GM18873 (cell line): ENCODE results near the gene LRRC49.
"Not testable (repeated sequence)": the region's sequence is repeated elsewhere in the genome, so short reads cannot be mapped to it uniquely, and the experiment has no call there.

ENCODE experiments used
- ATAC-seq: cut with Tn5 transposase; IDR thresholded peaks from one replicate; pipeline ENCODE4 v1.9.1; 2021; ENCODE audit warnings: mild to moderate bottlenecking, moderate library complexity, moderate number of reproducible peaks; ENCODE audit not compliant: unreplicated experiment, low FRiP score

LRRC49 gene

DNA sequence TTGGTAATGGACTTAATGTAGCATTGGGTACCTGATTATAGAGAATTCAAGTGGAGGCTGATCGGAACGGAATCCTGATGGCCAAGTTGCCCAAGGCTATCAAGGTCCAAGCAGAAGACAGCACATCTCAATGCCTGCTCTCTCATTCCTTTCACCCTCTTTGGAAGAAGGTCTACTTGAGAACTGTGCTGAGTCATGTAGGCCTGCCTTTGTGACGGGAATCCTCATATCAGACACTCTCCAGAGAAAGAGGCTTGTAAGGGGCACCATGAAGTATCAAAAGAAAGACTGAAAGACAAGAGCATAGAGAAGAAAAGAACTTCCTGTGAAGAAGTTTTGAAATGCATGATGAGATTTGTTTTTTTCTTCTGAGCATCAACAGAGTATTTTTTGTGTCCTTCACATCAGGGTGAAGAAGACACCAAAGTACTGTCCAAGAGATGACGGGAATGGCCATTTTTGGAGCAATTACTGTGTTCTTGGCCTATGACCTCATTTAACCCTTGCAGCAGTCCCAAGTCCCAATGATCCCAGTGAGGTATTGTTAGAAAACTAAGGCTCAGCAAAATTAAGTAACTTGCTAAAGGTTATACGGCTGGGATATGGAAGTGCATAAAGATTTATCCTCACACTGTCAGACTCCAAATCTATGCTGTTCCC, 25.5 kb upstream of the LRRC49 start:
- no peak for ATAC-seq

DNA sequence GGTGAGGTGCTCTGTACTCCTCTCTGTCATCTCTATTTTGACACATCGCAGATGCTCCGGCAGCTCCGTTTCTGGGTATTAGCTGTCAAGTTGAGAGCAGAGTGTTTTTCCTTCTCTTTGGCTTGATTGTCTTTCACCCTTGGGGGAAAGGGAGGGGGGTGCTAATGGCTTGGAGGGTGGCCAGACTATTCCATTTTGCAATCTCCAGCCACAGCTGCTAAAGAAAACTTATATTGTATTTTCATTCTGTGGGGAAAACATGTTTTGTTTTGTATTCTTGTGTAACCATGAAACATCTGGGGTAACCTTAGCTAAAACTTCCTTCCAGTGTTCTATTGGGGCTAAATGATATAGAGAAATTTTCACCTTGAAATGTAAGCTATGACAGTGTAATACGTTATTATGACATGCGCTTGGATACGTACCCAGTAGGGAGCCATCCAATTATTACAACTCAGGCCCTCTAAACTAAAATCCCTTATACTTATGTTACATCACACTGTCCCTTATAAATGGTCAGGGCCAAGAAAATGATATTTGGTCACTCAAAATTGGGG, 24.6 kb upstream of the LRRC49 start:
- no peak for ATAC-seq

DNA sequence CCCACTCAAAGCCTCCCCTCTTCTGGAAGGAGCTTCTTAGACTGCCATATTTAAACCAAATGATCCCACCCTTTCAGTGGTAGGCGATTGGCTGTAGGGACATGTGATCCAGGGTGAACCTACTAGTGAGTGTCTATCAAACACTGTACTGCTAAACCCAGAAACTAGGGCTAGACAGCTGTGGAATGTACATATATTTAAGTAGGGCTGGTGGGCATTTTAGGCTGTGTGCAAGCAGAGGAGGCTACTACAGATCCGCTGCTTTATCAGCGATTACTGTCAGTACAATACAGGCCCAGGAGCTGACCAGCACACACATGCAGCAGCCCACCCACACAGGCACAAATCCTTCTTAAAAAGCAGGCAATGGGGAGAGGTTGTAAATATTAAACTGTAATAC, 23.3 kb upstream of the LRRC49 start:
- ATAC-seq, result no peak

DNA sequence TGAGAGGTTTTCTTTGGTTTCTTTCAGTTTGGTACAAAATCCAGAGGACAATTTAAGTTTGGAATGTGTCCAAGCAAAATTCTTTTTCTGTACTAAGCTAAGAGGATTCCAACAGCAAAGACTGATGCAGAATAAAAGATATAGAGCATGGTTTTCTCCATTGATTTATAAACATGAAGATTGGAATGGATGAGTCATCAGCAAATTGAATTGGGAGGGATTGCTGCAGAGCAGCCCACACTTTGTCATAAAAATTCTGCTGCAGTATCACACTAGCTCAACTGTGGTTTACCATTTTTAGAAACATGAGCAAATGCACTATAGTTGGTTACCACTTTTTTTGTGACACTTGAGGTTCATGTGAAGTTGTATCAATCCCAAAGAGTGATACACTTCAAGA, 22.6 kb upstream of the LRRC49 start:
- no peak for ATAC-seq

DNA sequence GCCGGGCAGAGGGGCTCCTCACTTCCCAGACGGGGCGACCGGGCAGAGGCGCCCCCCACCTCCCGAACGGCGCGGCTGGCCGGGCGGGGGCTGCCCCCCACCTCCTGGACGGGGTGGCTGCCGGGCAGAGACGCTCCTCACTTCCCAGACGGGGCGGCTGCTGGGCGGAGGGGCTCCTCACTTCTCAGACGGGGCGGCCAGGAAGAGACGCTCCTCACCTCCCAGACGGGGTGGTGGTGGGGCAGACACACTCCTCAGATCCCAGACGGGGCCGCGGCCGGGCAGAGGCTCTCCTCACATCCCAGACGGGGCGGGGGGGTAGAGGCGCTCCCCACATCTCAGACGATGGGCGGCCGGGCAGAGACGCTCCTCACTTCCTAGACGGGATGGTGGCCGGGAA, 21.1 kb upstream of the LRRC49 start:
- not testable (repeated sequence) for ATAC-seq

DNA sequence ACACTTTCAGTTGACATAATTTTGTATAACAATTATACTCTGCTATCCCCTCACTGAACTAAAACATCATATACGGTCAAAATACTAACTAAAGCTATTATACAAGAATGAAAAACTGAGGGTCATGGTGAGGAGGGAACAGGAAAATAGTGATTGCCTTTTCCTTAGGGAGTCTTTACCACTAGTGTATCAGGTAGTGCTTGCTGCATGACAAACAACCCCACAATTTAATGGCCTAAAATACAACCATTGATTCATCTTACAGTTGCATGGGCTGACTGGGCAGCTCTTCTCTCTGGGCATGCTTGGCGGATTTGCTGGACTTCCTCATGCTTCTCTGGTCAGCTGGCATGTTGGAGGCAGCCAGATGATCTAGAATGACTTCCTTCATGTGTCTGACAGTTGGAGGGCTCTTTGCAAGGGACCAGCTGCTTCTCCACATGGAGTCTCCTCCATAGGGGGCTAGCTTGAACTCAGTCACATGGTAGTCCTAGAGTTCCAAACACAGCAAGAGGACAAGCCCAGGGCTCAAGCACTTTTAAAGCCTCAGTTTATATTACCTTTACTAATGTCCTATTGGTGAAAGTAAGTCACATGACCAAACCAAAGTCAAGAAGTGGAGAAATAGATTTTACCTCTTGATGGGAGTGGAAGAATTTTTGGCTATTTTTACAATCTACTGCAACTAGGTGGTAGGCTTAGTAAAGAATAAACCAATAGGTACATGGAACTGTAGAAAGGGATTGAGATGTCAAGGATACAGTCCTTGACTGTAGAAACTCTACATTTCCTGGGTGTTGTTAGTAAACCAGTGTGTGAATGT, 19.2 kb upstream of the LRRC49 start:
- ATAC-seq, result no peak

DNA sequence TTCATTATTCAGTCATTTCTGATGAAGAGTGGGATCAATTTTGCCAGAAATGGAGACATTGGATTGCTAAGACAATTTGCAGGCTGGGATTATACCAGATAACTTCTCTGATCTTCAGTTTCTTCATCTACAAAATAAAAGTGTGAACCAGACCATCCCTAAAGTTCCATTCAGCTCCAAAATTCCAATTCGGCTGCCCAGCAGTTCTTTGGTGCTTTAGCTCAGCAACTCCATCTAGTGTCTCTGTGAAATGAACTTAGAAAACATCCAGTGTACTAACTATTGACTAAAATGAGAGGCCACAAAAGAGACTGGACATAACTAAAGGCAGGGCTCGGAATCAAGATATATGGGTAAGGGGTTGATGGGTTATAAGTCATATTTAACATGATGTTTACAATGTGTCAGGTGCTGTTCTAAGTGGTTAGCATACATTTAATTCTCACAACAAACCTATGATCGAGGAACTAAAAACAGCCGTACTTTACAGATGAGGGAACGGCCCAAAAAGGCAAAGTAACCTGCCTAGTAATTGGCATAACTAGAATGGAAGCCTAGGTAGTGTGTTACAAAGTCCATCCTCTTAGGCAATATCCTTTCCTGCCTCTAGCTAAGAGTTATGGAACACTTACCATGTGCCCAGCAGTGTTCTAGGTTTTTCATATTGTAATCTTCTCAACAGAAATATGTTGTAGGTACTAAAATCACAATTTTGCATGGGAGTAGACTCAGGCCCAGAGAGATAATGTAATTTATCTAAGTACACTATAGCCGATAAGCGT, 17.4 kb upstream of the LRRC49 start:
- ATAC-seq, result no peak

DNA sequence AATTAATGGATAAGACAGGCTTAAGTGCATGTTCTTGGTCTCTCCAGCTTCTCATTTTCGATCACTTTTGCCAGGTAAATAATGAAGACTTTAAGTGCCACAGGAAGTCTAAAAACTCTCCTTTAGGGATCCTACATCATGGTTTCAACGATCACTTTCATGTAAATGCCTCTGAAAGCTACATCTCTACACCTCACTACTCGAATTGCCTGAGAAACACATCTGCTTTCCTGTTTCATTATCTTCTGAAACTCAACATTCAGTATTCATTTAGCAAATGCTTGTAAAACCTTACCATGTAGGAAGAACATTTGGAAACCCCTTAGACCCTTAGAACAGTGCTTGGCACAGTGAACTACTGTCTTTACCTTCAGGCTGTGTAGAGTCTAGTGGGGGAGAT, 16.6 kb upstream of the LRRC49 start:
- no peak for ATAC-seq

DNA sequence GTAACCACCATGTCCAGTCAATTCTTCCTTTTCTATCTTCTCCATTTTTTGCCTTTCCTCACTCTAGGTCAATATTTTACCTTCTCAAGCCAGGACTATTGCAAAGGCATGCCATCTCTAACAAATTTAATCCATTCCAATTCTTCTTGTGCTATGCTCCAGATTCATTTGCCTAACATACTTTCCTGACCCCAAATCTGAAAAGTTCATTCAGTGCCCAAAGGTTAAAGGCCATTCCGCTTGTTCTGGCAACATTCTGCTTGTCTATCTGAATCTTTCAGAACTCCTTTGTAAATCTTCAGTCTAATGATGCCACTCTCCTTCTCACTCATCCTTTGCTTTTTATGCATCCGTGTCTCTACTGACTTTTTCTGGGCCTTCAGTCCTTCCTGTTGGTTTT, 15.9 kb upstream of the LRRC49 start:
- ATAC-seq, result no peak

DNA sequence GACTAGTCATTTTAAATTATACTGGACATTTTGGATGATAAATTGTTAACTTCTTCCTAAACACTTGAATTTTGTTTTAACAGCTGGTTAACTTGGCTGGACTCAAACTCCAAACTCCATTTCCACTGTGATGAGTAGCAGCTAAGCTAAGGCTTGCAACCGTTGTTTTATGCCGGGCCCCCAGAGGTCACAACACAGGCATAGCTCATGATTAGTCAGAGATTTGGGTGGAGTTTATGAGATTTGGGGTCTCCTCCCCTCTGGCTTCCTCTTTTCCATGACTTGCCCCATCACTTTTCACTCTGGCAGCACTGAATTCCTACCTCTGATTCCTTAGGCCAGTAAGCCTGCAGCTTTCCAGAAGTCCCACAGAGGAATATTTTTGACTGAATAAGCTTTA, 13.2 kb upstream of the LRRC49 start:
- ATAC-seq, result no peak

DNA sequence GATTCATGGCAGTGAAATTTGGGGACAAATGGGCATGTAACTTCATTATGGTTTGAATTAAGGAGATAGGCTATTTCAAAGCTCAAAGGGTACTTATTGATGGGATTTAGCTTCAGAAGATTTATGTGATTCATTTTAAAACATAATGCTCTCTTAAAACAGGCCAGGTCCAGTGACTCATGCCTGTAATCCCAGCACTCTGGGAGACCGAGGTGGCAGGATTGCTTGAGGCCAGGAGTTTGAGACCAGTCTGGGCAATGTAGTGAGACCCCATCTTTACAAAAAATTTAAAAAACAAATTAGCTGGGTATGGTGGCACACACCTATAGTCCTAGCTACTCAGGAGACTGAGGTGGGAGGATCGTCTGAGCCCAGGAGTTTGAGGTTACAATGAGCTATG, 11.8 kb upstream of the LRRC49 start:
- no peak for ATAC-seq

DNA sequence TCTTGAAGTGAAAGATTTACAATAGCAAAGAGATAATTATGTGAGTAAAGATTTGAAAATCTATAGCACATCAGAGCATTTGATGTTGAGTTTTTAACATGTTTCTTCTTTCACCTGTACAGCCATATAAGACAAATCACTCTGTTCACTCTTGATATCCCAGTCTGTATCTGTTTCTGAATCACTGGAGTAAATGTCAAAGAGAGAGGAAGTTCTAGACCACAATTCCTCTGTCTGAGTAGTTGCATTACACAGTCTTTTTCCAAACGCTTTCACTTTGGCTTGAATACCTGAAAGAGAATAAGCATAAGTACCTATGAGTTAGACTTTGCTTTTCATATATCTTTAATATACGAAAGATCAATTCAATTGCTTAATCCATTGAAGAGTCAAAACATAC, 10.3 kb upstream of the LRRC49 start:
- no peak for ATAC-seq

DNA sequence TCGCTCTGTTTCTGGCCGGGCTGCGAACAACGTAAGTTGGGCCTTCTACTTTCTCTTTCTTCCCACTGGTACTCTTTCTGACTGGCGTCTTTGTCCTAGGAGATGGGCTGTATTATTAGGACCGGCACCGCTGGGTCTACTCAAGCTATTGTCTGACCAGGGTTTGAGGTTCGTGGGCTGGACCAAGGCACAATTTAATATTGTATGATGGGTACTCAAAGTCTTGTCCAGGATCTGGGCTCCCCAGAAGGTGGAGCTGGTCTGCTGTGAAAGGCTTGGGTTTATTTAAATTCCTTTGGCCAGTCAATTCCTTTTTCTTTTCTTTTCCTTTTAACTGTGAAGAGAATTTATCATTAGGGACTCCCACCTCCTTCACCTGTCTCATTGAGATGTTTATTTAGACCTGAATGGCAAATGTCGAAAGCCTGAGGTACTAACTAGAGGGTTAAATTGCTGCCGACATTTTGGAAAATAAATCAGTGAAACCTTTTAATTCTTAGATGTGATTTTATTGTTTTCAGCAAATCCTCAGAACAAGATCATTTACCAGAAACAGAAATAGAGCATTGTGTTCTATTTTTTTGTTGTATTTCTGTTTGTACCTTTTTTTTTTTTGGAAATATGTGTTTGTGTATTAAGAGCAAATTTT, 410 bp downstream of the LRRC49 start:
- ATAC-seq, result no peak

DNA sequence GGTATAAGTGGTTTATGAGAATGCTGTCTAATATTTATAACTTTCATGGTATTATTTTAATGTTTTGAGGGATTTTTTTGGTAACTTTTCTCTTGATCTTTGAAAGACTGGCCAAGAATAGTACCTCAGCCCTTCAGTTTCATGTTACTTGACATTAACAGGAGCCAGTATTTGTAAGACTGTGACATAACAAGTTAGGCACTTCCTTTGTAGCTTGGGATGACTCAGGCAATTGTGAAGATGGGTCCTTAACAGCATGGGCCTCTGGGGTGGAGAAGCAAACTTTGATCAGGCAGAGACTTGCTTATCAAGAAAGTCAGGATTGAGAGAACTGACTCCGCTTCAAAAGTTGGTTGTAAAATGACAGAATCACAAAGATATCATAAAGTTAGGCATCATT, 9.5 kb downstream of the LRRC49 start:
- no peak for ATAC-seq

DNA sequence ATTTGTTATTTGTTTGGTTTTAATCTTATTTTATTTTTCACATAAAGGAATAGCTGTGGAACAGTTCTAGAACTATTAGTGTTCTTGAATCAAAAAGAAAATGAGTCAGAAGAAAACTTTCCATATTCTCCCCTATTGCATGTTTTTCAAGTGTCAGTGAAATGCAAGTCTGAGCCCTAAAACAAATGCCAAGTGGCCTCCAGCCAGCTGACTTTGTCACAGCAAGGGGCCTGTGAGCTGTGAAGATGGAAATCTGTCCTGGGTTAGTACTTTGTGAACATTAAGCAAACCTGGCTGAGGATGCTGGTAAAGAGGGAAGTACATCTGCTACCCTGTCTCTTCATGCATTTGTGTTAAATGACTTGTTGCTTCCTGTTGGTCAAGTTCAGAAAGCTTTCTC, 14.2 kb downstream of the LRRC49 start:
- ATAC-seq, result no peak

DNA sequence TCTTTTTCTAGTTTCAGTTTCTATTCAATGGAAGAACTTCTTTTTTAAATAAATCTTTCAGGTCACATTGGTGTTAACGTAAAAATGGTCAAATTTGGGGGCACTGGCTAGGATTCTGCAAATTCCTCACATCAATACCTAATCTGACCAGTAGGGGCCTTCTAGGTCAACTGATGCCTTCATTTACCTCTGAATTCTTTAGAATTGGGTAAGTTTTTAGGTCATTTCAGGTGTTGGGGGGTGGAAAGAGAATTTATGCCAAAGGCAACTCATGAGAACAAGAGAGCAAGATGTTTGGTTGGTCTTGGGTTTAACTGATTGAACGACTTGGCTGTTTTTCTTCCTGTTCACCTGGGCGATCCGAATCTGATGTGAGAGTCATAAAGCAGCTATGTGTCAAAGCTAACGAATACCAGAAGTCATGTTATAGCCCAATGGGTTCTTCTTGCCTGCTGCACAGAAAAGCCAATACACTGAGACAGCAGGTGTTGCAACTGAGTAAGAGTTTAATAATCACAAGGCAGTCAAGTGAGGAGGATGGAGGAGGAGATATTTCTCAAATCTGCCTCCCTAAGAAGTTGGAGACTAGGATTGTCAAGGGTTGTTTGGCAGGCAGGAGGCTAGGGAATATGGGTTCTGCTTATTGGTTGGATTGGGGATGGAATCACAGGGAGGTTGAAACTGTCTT, 15.3 kb downstream of the LRRC49 start:
- no peak for ATAC-seq

DNA sequence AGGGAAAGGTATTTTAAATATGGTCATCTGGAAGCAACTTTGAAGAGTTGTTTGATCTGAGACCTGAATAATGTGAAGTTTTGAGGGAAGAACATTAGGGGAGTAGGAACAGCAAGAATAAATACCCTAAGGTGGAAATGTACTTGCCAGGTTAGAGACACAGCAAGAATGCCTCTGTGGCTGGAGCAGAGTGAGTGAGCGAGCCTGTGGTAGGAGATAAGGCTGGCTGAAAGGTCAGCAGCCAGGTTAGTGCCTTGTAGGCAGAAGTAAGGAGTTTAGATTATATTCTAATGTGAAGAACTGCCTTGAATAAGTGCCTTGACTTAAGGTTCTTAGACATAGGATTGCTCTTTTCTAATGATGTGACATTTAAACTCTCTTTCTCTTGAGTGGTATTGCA, 18.3 kb downstream of the LRRC49 start:
- no peak for ATAC-seq

DNA sequence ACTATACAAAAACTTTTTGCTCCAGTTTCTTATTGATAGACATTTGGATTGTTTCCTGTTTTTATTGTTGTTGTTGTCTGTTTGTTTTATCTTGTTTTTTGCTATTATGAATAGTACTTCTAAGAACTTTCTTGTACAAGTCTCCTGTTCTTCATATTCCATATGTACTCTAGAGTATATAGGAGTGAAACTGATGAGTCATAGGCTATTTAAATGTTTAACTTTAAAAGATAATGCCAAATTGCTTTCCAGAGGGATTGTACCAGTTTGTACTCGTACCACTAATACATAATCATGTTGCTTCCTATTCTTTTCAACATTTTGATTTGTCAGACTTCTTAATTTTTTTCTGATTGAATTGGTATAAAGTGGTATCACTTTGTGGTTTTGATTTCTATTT, 19.6 kb downstream of the LRRC49 start:
- no peak for ATAC-seq

DNA sequence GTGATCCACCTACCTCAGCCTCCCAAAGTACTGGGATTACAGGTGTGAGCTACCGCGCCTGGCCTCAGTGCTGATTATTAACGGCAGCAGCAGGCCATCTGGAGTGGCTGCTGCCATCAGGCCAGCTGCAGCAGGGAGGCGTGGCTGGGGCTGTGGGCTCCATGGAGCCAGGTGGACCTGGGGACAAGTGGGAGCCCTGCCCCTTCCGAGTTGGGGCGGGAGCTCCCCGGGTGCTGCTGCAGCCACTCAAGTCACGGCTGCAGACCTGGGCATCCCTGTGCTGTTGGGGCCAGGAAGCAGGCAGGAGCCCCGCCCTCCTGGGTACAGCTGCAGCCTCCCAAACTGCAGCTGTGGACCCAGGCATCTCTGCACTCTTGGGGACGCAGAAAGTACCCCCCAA, 23.9 kb downstream of the LRRC49 start:
- no peak for ATAC-seq

DNA sequence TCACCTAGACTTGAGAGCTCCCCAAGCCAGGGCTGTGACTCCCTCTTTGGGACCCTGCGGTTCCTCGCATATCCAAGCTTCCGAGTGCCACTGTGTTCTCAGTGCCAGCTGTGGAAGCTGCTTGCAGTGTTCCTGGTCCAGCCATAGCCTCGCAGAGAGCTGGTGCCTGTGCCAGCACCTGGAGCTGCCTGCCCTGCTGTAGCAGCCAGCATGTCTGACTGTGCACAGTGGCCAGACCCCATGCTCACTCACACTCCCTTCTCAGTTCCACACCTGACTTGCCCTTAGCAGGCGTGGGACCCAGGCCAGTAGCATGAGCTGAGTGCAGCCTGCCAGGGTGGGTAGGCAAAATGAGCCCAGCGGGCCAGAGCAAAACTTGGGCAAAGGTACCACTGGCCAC, 25.3 kb downstream of the LRRC49 start:
- ATAC-seq, result no peak
